ENCODE results near the gene GAS6.

DNA sequence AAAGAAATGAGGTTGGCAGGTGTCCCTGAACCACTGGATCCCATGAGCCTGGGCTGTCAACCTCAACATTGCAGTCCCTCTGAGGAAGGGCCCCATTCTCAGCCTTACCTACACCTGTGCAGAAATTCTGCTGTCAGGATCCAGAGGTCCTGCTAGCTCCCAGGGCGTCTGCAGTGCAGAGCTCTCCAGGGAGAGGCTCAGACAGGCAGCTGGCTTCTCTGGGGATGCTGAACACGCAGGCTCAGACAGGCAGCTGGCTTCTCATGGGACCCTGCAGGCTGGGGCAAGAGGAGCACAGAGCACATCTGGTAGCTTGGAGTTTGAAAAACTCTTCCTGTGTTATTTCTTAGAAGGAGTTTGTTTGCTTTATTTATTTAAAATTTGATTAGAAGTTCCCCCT is 53.9 kb downstream of the GAS6 start:
- TF ChIP-seq POLR2A (IDR thresholded peaks at IDR 0.05; ENCODE audit: low read depth, low read length) = no peak
- no peak for TF ChIP-seq POLR2AphosphoS5 (IDR thresholded peaks at IDR 0.05; ENCODE audit: low read depth, low read length)
- no peak for TF ChIP-seq TAF1 (IDR thresholded peaks at IDR 0.05; ENCODE audit: low read depth, low read length)
- TF ChIP-seq PAX5 (IDR thresholded peaks at IDR 0.05; ENCODE audit: insufficient read depth, low read length, severe bottlenecking) = no peak
- no peak for TF ChIP-seq POU2F2 (IDR thresholded peaks at IDR 0.05; ENCODE audit: low read depth, low read length)
- TF ChIP-seq SPI1 (IDR thresholded peaks at IDR 0.05; ENCODE audit: low read depth, low read length) = no peak
